Measurements from ENCODE around the gene ZNF44. TPM values are rescaled to one million over a fixed set of nuclear protein-coding genes. Genes with fewer than 3 reads are reported as not detected.
"Not testable (repeated sequence)": the region's sequence is repeated elsewhere in the genome, so short reads cannot be mapped to it uniquely, and the experiment has no call there.

The ZNF44 gene
- total RNA-seq, 1 experiment from 2014 or later, result 8.2 TPM

DNA sequence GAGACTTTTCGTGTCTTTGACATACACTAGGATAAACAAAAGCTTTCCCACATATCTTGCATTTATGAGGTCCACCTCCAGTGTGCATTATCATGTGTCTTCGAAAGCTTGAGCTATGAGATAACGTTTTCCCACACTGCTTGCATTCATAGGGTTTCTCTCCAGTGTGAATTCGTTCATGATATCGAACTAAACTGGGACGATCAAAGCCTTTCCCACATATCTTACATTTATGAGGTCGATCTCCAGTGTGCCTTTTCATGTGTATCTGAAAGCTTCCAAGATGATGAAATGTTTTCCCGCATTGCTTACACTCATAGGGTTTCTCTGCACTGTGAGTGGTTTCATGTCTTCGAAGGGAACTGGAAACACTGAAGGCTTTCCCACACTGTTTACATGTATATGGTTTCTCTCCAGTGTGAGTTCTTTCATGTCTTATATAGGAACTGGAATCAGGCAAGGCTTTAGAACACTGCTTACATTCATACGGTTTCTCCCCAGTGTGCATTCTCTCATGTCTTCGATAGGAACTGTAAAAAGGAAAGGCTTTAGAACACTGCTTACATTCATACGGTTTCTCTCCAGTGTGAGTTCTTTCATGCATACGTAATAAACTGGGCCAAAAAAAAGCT, 24.2 kb upstream of the ZNF44 start:
- no peak overlapping the region for H3K4me2 ChIP-seq (ENCODE audit: low read length)
- no peaks in the 10 kb centered on the region for H3K79me2 ChIP-seq (ENCODE audit: low read length)
- intact Hi-C loops (cut with micrococcal nuclease), result no loop called here
- CTCF ChIA-PET, result no interaction called here
- no peak for ATAC-seq
- H3K27ac ChIP-seq (ENCODE audit: low read length), result no peak overlapping the region
- H2AFZ ChIP-seq (ENCODE audit: low read length), result no peak overlapping the region
- H3K4me3 ChIP-seq (ENCODE audit: low read length), result no peak overlapping the region
- no peaks in the 10 kb centered on the region for H3F3A ChIP-seq (ENCODE audit: low read length, unreplicated experiment)
- POLR2A ChIA-PET (ENCODE audit: unreplicated experiment), result no interaction called here
- H3K27me3 ChIP-seq (ENCODE audit: low read length), result no peaks in the 10 kb centered on the region
- peaks cover 40% of the 10 kb centered on the region for H3K9me3 ChIP-seq (ENCODE audit: low read length)
- BruUV-seq (replicated peaks), result no TSS peak
- no peak for DNase-seq
- H3K36me3 ChIP-seq (ENCODE audit: low read depth, low read length), result peaks cover 61% of the 10 kb centered on the region
- H3K4me1 ChIP-seq (ENCODE audit: insufficient read depth, low read length), result no peaks in the 10 kb centered on the region
- H4K20me1 ChIP-seq (ENCODE audit: low read length), result no peaks in the 10 kb centered on the region
- no peaks in the 10 kb centered on the region for H3K9me2 ChIP-seq (replicated peaks; ENCODE audit: low read length)
- TF ChIP-seq EZH2phosphoT487 (IDR thresholded peaks at IDR 0.05; ENCODE audit: borderline replicate concordance, low read length) (no peak), EZH2 (IDR thresholded peaks at IDR 0.05; ENCODE audit: low read length, unreplicated experiment) (no peak), CTCF (conservative IDR thresholded peaks at IDR 0.05; ENCODE audit: low read depth, low read length) (no peak)
- H3K9ac ChIP-seq (ENCODE audit: low read length), result no peak overlapping the region

DNA sequence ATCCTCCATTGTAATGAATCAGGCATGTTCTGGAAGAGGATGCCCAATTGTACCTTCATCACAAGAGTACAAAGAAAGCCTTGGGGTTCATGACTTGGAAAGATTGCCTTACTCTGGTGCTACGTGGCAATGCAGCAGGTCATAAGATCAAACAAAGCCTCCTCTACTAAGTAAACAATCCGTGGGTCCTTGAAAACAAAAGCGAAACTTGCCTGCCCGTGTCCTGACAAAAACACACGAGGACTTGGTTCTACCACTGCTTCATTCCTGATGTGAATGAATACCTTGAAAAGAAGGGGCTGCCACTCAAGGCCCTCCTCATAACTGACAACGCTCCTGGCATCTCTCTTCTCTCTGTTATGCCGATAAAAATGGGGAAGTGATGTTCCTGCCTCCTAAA, 19.9 kb upstream of the ZNF44 start:
- intact Hi-C loops (cut with micrococcal nuclease), result no loop called here
- Histone ChIP-seq H3K9me3 (ENCODE audit: low read length) (peaks cover 36% of the 10 kb centered on the region), H3K36me3 (ENCODE audit: low read depth, low read length) (peaks cover 25% of the 10 kb centered on the region), H3K4me3 (ENCODE audit: low read length) (no peak overlapping the region), H3F3A (ENCODE audit: low read length, unreplicated experiment) (no peaks in the 10 kb centered on the region), H4K20me1 (ENCODE audit: low read length) (no peaks in the 10 kb centered on the region), H2AFZ (ENCODE audit: low read length) (no peak overlapping the region), H3K27ac (ENCODE audit: low read length) (no peak overlapping the region), H3K9ac (ENCODE audit: low read length) (no peak overlapping the region), H3K4me2 (ENCODE audit: low read length) (no peak overlapping the region), H3K9me2 (replicated peaks; ENCODE audit: low read length) (no peaks in the 10 kb centered on the region), H3K4me1 (ENCODE audit: insufficient read depth, low read length) (no peaks in the 10 kb centered on the region), H3K27me3 (ENCODE audit: low read length) (no peaks in the 10 kb centered on the region), H3K79me2 (ENCODE audit: low read length) (no peaks in the 10 kb centered on the region)
- no TSS peak for BruUV-seq (replicated peaks)
- TF ChIP-seq EZH2 (IDR thresholded peaks at IDR 0.05; ENCODE audit: low read length, unreplicated experiment) (no peak), EZH2phosphoT487 (IDR thresholded peaks at IDR 0.05; ENCODE audit: borderline replicate concordance, low read length) (no peak), CTCF (conservative IDR thresholded peaks at IDR 0.05; ENCODE audit: low read depth, low read length) (no peak)
- DNase-seq (no peak), ATAC-seq (no peak)
- CTCF ChIA-PET, result no interaction called here
- POLR2A ChIA-PET (ENCODE audit: unreplicated experiment), result no interaction called here

DNA sequence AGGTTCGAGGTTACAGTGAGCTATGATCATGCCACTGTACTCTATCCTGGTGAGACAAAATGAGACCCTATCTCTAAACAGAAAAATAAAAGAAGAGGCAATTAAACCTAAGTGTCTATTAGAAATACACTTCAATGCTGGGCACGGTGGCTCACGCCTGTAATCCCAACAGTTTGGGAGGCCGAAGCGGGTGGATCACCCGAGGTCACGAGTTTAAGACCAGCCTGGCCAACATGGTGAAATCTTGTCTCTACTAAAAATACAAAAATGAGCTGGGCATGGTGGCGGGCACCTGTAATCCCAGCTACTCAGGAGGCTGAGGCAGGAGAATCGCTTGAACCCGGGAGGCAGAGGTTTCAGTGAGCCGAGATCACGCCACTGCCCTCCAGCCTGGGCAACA, 14.2 kb upstream of the ZNF44 start:
- CTCF ChIA-PET; H3K79me2 ChIP-seq (ENCODE audit: low read length); BruUV-seq (replicated peaks): not testable (repeated sequence)

More for the DNA sequence above, 14.2 kb upstream of the ZNF44 start:
- H3K36me3 ChIP-seq (ENCODE audit: low read depth, low read length); ATAC-seq; H3K4me1 ChIP-seq (ENCODE audit: insufficient read depth, low read length); H3K27me3 ChIP-seq (ENCODE audit: low read length); POLR2A ChIA-PET (ENCODE audit: unreplicated experiment); H4K20me1 ChIP-seq (ENCODE audit: low read length); H3K4me3 ChIP-seq (ENCODE audit: low read length); H3K27ac ChIP-seq (ENCODE audit: low read length); DNase-seq; H2AFZ ChIP-seq (ENCODE audit: low read length); H3K9ac ChIP-seq (ENCODE audit: low read length); H3K4me2 ChIP-seq (ENCODE audit: low read length); H3K9me3 ChIP-seq (ENCODE audit: low read length); H3K9me2 ChIP-seq (replicated peaks; ENCODE audit: low read length); H3F3A ChIP-seq (ENCODE audit: low read length, unreplicated experiment); intact Hi-C loops (cut with micrococcal nuclease): not testable (repeated sequence)
